Measurements from ENCODE around the gene LARP4B. TPM values are rescaled to one million over a fixed set of nuclear protein-coding genes. Genes with fewer than 3 reads are reported as not detected.

Gene LARP4B
- total and polyA plus RNA-seq, 2 of the 13 experiments (the other 11 are each of a cell fraction or from before 2014, with no cell fraction given) = 19.5 to 30.2 TPM

GRCh38 chr10:964988-965417, 33.5 kb upstream of the LARP4B start:
- FAIRE-seq (no peak), DNase-seq (ENCODE audit: low spot score) (no peak), ATAC-seq (peak; percentile 74)
- Histone ChIP-seq H3K4me3 (replicated peaks in 1 of 3; ENCODE audit: insufficient read depth in 1 of 3, low read depth in 2 of 3, low read length in 3 of 3) (peak overlapping the region; percentile 19 to 58 (median 27); a peak in 5 of 6 replicates), H3K27ac (ENCODE audit: extremely low read length, insufficient read depth, low read length) (no peak overlapping the region), H3K36me3 (replicated peaks in 1 of 2; ENCODE audit: control insufficient read depth in 1 of 2, insufficient read depth in 2 of 2, low read length in 2 of 2) (no peaks in the 10 kb centered on the region), H3K4me2 (ENCODE audit: low read depth, low read length) (peak overlapping the region; percentile 80), H4K20me1 (ENCODE audit: insufficient read depth, low read length) (no peaks in the 10 kb centered on the region), H3K9ac (ENCODE audit: insufficient read depth, low read depth, low read length) (0 out of 2 replicates have a peak overlapping the region, but pooled peaks have one; percentile 12), H2AFZ (ENCODE audit: low read length) (peak overlapping the region; percentile 73), H3K9me3 (ENCODE audit: low read length) (no peaks in the 10 kb centered on the region), H3K79me2 (ENCODE audit: insufficient read depth, low read length) (no peaks in the 10 kb centered on the region), H3K4me1 (ENCODE audit: insufficient read depth, low read length) (peaks cover 51% of the 10 kb centered on the region), H3K27me3 (ENCODE audit: control insufficient read depth in 1 of 2, insufficient read depth in 2 of 2, low read length in 2 of 2) (peaks cover 3 to 52% of the 10 kb centered on the region in 2 experiments; a peak in 4 of 5 replicates)
- ChIA-PET CTCF (ENCODE audit: low intra/inter-chr PET ratio, low total read pairs) (no interaction called here), POLR2A (no interaction called here)
- in situ Hi-C loops (cut with HindIII; ENCODE audit: extremely low pct_ligation_motif_present, low pct_unique_long_range_greater_than_20kb) = no loop called here
- intact Hi-C loops (cut with micrococcal nuclease; ENCODE audit: unreplicated experiment) = no loop called here
- 69% methylated on average over 3 of the region's 20 CpGs for WGBS (ENCODE audit: low lambda C conversion rate)
- BruUV-seq (replicated peaks) = no TSS peak
- TF ChIP-seq ZNF670 (CRISPR knock-in tag; IDR thresholded peaks at IDR 0.05; ENCODE audit: borderline replicate concordance) = no peak
- no peak for TF ChIP-seq ZFP90 (CRISPR knock-in tag; IDR thresholded peaks at IDR 0.05; ENCODE audit: borderline replicate concordance)
- TF ChIP-seq AHR (CRISPR knock-in tag; IDR thresholded peaks at IDR 0.05) = no peak
- TF ChIP-seq GABPB1 (CRISPR knock-in tag; IDR thresholded peaks at IDR 0.05) = peak; percentile 56; the same call in 1 of the 2 replicates
- TF ChIP-seq CSRNP1 (CRISPR knock-in tag; IDR thresholded peaks at IDR 0.05) = 0 out of 2 replicates have a peak, but pooled peaks have one; percentile 37
- TF ChIP-seq PCBP2 (optimal IDR thresholded peaks at IDR 0.05; ENCODE audit: low read depth, low read length, poor library complexity, severe bottlenecking) = no peak
- peak; percentile 70; the same call in 1 of the 2 replicates for TF ChIP-seq ZNF292 (CRISPR knock-in tag; IDR thresholded peaks at IDR 0.05; ENCODE audit: borderline replicate concordance, low read depth)
- no peak for TF ChIP-seq ZNF800 (CRISPR knock-in tag; IDR thresholded peaks at IDR 0.05)
- no peak for TF ChIP-seq FOXP1 (IDR thresholded peaks at IDR 0.05)
- TF ChIP-seq FOXP1 (CRISPR knock-in tag; IDR thresholded peaks at IDR 0.05) = no peak
- TF ChIP-seq ONECUT2 (CRISPR knock-in tag; IDR thresholded peaks at IDR 0.05) = no peak
- 0 out of 2 replicates have a peak, but pooled peaks have one; percentile 58 for TF ChIP-seq MXD1 (CRISPR knock-in tag; IDR thresholded peaks at IDR 0.05)
- TF ChIP-seq ISL2 (CRISPR knock-in tag; IDR thresholded peaks at IDR 0.05) = no peak
- no peak for TF ChIP-seq ATM (IDR thresholded peaks at IDR 0.05; ENCODE audit: borderline replicate concordance)
- 0 out of 2 replicates have a peak, but pooled peaks have one; percentile 17 for TF ChIP-seq ESRRA (CRISPR knock-in tag; IDR thresholded peaks at IDR 0.05; ENCODE audit: low read depth)
- no peak for TF ChIP-seq ZXDC (CRISPR knock-in tag; IDR thresholded peaks at IDR 0.05)
- TF ChIP-seq ZNF17 (CRISPR knock-in tag; IDR thresholded peaks at IDR 0.05) = no peak
- no peak for TF ChIP-seq CCAR2 (optimal IDR thresholded peaks at IDR 0.05; ENCODE audit: low read depth, low read length)
- no peak for TF ChIP-seq TOPORS (CRISPR knock-in tag; IDR thresholded peaks at IDR 0.05)
